ENCODE results near the gene AMBN. TPM values are rescaled to one million over a fixed set of nuclear protein-coding genes. Genes with fewer than 3 reads are reported as not detected.

The AMBN gene, protein sequence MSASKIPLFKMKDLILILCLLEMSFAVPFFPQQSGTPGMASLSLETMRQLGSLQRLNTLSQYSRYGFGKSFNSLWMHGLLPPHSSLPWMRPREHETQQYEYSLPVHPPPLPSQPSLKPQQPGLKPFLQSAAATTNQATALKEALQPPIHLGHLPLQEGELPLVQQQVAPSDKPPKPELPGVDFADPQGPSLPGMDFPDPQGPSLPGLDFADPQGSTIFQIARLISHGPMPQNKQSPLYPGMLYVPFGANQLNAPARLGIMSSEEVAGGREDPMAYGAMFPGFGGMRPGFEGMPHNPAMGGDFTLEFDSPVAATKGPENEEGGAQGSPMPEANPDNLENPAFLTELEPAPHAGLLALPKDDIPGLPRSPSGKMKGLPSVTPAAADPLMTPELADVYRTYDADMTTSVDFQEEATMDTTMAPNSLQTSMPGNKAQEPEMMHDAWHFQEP
- not detected for polyA plus RNA-seq (ENCODE audit: insufficient read length)

- no peak for DNase-seq (ENCODE audit: low read depth)
These were observed at the start of gene AMBN for GRCh38 chr4:70591955-70592582. Gene AMBN, plus strand, starts transcription at chr4:70592256. Its CDS starts 103 bp downstream, at chr4:70592359.

GRCh38 chr4:70544279-70544868 lies 47.7 kb upstream of the AMBN start:
- no peak for DNase-seq (ENCODE audit: low read depth)

GRCh38 chr4:70556856-70557255 lies 35.2 kb upstream of the AMBN start:
- no peak for DNase-seq (ENCODE audit: low read depth)

- peak; percentile 40 for DNase-seq (ENCODE audit: low read depth)
These were observed 32.7 kb upstream of the AMBN start for GRCh38 chr4:70559211-70559830.

DNA sequence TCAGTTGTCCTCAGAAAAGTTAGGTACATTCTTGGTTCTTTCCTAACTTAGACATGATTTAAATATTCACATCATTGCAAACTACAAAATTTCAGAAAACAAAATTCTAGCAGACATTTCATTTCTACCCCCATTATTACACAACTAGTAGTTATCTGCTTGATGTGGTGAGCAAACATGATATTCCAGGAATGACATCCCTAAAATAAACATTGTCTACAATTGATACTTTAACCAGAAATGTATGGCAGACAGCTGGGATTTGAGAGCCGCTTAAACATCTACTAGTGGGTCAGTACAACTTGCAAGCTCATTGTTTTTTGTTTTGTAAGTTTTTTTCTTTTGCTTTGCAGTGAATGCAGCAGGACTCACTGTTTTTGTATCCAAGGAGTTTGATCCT lies 32.1 kb upstream of the AMBN start:
- no peak for DNase-seq (ENCODE audit: low read depth)

DNA sequence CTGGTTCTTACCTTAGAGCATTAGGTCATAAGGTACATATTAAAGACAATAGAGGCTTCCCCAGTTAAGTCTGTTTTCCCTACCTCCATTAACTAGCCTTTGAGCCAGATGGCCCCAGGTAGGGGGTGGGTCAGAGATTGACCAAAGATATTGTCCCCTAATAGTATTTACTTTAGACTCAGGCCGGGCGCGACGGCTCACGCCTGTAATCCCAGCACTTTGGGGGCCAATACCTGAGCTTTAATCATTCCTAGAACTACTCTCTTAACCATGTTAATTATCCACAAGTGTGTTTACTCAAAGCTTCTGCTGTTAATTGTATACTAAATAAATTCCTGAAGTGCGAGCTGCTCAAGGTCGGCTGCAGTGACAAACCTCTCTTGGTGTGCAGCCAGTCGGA lies 28.0 kb upstream of the AMBN start:
- DNase-seq (ENCODE audit: low read depth): no peak

DNA sequence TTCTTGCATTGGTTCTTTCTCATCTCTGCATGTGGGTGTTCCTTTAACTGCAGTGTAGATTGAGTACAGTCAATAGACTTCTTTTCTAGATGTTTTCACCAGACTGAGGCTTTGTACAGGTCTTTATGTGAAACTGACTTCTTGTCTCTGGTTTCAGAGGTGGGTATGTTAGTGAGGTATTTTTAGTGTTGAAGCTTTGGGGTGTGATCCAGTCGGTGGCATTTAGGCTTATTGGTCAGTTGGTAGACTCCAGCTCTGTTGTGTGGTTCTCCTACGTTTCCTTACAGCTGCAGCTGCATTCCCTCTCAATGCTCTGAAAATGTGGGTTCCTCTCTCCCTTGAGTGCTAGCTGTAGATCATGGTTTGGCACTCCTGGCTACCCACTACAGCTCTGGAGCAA lies 21.3 kb upstream of the AMBN start:
- no peak for DNase-seq (ENCODE audit: low read depth)

DNA sequence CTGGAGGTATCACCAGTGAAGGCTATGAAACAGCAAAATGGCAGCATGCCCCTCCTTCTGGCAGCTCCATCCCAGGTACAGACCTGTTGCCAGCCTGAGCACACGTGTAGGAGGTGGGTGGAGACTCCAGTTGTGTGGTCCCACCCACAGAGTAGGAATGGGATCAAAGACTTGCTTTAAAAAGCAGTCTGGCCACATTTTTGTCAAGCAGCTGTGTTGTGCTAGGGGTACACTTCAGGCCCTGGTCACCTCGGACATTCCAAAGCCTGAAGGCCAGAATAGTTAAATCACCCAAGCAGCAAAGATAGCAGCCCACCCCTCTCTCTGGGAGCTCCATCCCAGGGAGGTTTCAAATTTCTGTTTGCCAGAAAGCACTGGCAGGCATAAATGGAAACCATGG lies 20.3 kb upstream of the AMBN start:
- DNase-seq (ENCODE audit: low read depth): no peak

- no peak for DNase-seq (ENCODE audit: low read depth)
These were observed 16.1 kb upstream of the AMBN start for GRCh38 chr4:70575964-70576363.

DNA sequence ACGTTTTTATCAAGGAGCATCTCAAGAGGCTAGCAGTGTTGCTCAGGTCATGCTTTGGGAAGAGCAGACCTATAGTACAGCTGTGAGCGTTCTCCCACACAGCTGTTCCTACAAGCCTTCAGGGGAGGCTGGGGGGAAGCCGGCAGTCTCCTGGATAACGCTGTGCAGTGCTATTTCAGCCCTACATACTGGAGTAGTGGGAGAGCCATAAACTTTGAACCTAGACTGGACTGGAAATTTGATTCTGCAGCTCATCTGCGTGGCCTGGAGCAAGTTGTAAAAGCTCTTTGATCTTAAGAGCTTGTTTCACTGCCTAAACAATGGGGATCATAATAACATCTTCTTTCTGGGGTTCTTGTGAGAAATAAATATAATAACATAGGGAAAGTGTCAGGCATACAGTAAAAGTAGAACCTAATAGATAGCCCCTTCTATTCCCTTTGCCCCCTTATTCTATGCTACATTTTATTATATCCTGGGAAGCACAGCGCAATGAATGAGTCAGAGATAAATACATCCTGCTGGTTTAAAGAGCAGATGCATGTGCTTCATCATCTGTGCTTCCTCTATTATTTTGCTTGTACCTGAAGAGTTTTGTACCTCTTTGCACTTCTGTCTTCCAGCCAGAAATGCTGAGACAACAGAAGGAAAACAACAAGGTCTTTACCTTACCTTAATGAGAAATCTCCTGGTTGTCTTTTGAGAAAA lies 14.7 kb upstream of the AMBN start:
- DNase-seq (ENCODE audit: low read depth): no peak

GRCh38 chr4:70581980-70582379 lies 10.1 kb upstream of the AMBN start:
- DNase-seq (ENCODE audit: low read depth): no peak

- no peak for DNase-seq (ENCODE audit: low read depth)
These were observed 7.9 kb upstream of the AMBN start for GRCh38 chr4:70583952-70584834.

GRCh38 chr4:70586841-70587240 lies 5.2 kb upstream of the AMBN start:
- DNase-seq (ENCODE audit: low read depth): no peak

- DNase-seq (ENCODE audit: low read depth): no peak
These were observed 2.3 kb upstream of the AMBN start for GRCh38 chr4:70589785-70590184.

GRCh38 chr4:70594196-70594595 lies 2.1 kb downstream of the AMBN start:
- no peak for DNase-seq (ENCODE audit: low read depth)

DNA sequence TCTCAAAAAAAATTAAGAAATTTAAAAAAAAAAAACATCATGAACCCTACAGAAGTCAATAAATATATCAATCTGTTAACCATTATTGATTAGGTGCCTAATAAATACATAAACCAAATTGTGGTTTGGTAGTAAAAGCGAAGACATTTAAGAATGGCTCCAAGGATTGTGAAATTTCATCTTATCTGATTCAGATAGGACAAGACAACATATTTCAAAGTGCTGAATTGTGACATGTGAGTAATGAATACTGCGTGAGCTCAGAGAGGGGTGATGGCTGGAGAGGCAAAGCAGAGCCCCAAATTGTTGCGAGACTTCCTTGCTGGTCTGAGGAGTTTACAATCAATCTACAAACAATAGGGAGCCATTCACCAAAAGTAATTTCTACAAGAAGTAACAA lies 8.2 kb downstream of the AMBN start:
- no peak for DNase-seq (ENCODE audit: low read depth)

DNA sequence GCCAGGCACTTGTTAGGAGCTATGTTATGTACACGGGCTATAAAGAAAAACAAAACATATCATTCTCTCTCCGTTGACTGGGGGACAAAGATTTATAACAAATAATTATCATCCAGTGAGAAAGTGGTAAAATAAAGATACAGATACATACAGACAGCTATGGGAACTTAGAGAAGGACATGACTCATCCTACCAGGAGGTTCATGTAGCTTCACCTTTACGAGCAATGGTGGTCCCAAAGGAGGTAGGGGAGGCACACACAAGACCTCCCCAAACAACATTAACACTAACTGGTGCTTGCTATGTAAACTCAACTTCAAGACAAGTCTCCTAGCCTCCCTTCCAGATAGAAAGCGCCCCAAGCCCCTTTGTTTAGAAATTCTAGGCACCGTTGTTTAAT lies 8.9 kb downstream of the AMBN start:
- DNase-seq (ENCODE audit: low read depth): no peak

GRCh38 chr4:70601422-70602039 lies 9.5 kb downstream of the AMBN start:
- DNase-seq (ENCODE audit: low read depth): peak; percentile 8

DNA sequence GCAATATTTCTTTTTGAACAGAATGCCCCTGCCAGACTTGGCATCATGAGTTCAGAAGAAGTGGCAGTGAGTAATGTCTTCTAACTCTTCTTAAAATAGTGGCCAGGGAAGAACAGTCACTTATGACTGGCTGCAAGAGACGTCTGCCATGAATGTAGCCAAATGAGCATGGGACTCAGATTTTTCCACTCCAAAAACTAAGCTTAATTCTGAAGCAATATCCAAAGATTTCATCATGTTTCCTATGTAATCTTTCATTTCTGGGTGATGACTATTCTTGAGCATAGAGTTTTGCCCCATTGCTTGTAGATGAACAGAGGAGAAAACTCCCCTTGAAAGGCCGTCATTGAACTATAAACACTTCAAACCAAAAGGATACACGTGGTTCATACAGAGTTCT lies 11.8 kb downstream of the AMBN start:
- DNase-seq (ENCODE audit: low read depth): no peak

DNA sequence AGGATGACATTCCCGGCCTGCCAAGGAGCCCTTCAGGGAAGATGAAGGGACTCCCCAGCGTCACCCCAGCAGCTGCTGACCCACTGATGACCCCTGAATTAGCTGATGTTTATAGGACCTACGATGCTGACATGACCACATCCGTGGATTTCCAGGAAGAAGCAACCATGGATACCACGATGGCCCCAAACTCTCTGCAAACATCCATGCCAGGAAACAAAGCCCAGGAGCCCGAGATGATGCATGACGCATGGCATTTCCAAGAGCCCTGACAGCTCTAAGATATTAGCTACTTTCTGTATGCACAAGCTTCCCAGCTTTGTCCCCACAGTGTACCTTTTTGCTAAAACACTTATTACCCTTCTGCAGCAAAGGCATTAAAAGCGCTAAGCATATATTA lies 14.4 kb downstream of the AMBN start:
- DNase-seq (ENCODE audit: low read depth): no peak
